Left kidney (tissue), 2 donors: ENCODE measurements around the gene EDAR. TPM values are rescaled to one million over a fixed set of nuclear protein-coding genes. Genes with fewer than 3 reads are reported as not detected.
A peak's percentile ranks its signal among the peaks of the same experiment; 100 is the strongest.

Source experiments
- DNase-seq: peaks from one replicate; pipeline ENCODE4 v3.0.0-alpha.2; 2013
- polyA plus RNA-seq: library from polyadenylated mRNA; unstranded; fragments of 120-200 nt; gene quantifications from one replicate; pipeline ENCODE4 v1.2.1, GENCODE V29; 2013; ENCODE audit not compliant: insufficient read length

EDAR gene
- polyA plus RNA-seq, 1 donor, result 3.1 TPM

- no peak for DNase-seq
These were observed 16.7 kb upstream of the EDAR start for GRCh38 chr2:109005686-109006204.

- DNase-seq, result no peak
These were observed 12.2 kb upstream of the EDAR start for GRCh38 chr2:109001201-109001600.

GRCh38 chr2:109000738-109001137 is 11.7 kb upstream of the EDAR start:
- DNase-seq, result no peak

GRCh38 chr2:108998911-108999310 is 9.9 kb upstream of the EDAR start:
- no peak for DNase-seq

GRCh38 chr2:108994178-108994577 is 5.2 kb upstream of the EDAR start:
- DNase-seq, result no peak

GRCh38 chr2:108993095-108993937 is 4.3 kb upstream of the EDAR start:
- peak; percentile 52 for DNase-seq

- no peak for DNase-seq
These were observed 784 bp downstream of the EDAR start for GRCh38 chr2:108988076-108988795.

- DNase-seq, result no peak
These were observed 2.0 kb downstream of the EDAR start for GRCh38 chr2:108986916-108987510.

- no peak for DNase-seq
These were observed 5.4 kb downstream of the EDAR start for GRCh38 chr2:108983610-108984009.

- DNase-seq, result no peak
These were observed 6.0 kb downstream of the EDAR start for GRCh38 chr2:108983061-108983460.

GRCh38 chr2:108982259-108982679 is 6.8 kb downstream of the EDAR start:
- no peak for DNase-seq

GRCh38 chr2:108981846-108982245 is 7.2 kb downstream of the EDAR start:
- DNase-seq, result no peak

- no peak for DNase-seq
These were observed 8.9 kb downstream of the EDAR start for GRCh38 chr2:108980076-108980475.

GRCh38 chr2:108979461-108979860 is 9.6 kb downstream of the EDAR start:
- DNase-seq, result no peak

- no peak for DNase-seq
These were observed 10.3 kb downstream of the EDAR start for GRCh38 chr2:108978709-108979111.

GRCh38 chr2:108975613-108976435 is 13.2 kb downstream of the EDAR start:
- DNase-seq, result no peak

- no peak for DNase-seq
These were observed 14.3 kb downstream of the EDAR start for GRCh38 chr2:108974674-108975073.

GRCh38 chr2:108972663-108973062 is 16.4 kb downstream of the EDAR start:
- no peak for DNase-seq

GRCh38 chr2:108971661-108972566 is 17.1 kb downstream of the EDAR start:
- DNase-seq, result no peak

- DNase-seq, result no peak
These were observed 18.7 kb downstream of the EDAR start for GRCh38 chr2:108970369-108970768.

- DNase-seq, result no peak
These were observed 19.2 kb downstream of the EDAR start for GRCh38 chr2:108969856-108970255.
